Superior temporal gyrus (tissue), 1 donor: ENCODE data around the gene CD7.

Source experiments
- DNase-seq: peaks from one replicate; pipeline ENCODE4 v3.0.0-alpha.2; 2016; ENCODE audit errors: extremely low spot score

Gene CD7

GRCh38 chr17:82314727-82315605, 2.4 kb downstream of the CD7 start:
- no peak for DNase-seq

DNA sequence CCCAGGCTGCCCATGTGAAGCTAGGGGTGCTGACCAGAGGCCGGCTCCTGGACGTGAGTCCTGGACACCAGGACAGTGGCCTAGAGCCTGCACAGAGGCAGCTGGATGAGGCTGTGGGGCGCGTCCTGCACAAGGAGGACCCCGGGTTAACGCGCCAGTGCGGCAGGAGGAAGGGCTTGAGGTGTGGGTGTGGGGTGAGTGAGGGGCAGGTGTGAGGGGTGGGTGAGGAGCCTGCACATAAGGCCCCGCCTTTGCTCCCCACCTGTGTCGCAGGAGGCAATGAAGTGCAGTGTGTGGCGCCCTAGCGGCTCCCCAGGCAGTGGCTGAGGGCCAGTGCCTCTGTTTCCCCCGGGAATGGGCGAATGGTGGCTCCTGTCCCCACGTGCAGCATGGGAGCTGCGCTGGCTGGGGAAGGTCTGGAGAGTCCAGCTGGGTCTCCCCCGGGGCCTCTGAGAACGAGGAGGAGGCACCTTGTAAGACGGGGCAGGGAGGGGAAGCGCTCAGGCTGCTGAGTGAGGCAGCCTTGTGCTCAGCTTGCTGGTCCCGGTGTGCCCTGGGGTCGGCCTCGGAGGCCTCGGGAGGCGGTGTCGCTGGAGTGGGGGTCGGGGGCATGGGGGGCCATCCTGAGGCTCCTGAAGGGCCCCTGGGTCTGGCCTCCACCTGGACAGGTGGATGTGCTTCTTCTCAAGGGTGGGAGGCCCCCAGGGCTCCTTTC, 3.2 kb downstream of the CD7 start:
- no peak for DNase-seq

DNA sequence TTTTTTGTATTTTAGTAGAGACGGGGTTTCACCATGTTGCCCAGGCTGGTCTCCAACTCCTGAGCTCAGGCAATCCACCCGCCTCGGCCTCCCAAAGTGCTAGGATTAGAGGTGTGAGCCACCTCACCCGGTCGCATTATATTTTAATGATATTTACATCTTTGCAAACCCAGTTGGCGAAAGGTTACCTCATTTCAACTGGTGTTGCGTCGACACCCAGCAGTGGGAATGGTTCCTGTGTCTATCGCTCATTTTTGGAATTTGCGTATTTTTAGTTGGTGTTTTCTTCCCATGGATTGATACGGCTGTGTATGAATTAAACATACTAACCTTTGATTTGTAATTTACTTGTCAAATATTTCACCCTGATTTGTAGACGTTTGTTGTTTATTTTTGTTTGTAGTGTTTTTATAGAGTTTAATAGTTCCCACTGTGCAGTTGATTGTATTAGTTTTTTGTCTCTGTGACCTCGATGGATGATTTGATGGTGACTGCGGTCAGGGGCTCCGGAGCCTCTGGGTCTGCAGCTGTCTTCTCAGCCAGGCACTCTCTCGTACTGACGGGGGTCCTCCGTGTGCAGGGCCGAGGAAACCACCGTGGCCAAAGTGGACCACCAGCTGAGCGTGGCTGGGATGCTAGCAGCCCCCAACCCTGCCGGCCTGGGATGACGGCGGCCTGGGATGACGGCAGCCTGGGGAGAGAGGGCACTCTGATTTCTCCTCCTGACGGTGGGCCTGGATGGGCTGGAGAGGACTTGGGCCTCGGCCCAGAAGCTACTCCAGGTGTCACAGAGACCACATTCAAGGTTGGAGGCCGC, 4.0 kb downstream of the CD7 start:
- no peak for DNase-seq

DNA sequence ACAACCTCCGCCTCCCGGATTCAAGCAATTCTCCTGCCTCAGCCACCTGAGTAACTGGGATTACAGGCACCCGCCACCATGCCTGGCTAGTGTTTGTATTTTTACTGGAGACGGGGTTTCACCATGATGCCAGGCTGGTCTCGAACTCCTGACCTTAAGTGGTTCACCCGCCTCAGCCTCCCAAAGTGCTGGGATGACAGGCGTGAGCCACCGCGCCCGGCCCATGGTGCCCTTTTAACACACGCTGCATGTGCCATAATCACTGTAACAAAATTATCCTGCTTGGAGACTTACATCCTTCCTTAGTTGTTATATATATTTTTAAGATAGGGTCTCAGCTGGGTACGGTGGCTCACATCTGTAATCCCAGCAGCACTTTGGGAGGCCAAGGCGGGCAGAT, 5.4 kb downstream of the CD7 start:
- DNase-seq: no peak

- no peak for DNase-seq
Measured at GRCh38 chr17:82310877-82311276, 6.5 kb downstream of the CD7 start.

GRCh38 chr17:82309656-82310570, 7.5 kb downstream of the CD7 start:
- no peak for DNase-seq

DNA sequence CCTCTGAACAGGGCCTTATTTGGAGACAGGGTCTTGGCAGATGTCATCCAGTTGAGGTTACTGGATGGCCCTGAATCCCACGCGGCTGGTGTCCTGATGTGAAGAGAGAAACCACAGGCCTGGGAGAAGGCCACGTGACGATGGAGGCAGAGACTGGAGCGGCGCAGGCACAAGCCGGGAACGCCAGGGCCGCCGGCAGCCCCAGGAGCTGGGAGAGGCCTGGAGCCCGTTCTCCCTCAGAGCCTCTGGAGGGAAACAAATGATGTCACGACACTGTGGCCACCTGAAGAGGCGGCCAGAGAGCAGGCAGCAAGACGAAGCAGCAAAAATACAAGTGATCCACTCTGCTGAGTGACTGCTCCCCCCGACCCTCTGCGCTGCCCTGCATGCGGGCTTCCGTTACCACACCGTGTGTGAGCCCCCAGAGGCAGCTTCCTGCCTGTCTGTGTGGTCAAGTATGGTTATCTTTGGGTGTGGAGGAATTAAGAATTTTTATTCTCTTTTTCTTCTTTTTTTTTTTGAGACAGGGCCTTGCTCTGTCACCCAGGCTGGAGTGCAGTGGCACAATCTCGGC, 11.6 kb downstream of the CD7 start:
- no peak for DNase-seq

DNA sequence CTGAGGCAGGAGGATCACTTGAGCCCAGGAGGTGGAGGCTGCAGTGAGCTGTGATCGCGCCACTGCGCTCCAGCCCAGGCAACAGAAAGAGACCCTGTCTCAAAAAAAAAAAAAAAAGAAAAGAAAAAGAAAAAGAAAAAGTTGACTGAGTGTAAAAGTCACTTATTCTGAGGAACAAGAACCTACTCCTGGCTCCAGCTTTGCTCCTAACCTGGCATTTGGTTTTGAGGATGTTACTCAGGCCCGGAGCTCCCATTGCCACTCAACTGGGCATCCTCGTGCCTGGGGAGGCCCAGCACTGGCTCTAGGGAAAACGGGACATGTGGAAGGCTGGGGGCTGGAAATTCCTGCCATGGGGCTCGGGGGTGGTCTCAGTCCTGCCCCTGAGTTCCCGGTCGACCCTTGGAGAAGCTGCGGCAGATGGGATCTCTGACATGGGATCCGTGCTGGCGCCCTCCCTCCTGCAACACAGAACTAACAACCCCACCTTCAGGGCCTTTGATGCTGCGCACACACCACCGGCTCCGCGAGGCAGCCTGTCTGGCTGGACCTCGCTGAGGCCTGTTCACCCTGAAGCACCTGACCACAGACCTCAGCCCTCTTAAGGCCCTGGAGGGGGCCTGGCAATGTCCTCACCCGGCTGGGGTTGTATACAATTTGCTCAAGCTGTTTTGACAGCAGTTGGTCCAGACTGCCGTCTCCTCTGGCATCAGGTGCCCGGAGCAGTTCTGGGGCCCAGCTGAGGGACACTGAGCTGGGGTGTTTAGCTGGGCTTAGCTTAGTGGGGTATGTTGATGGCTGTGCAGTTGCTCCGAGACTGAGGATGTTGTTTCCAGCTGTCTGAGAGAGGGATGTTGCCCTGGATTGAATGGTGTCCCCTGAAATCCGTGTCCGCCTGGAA, 12.3 kb downstream of the CD7 start:
- DNase-seq: no peak

DNA sequence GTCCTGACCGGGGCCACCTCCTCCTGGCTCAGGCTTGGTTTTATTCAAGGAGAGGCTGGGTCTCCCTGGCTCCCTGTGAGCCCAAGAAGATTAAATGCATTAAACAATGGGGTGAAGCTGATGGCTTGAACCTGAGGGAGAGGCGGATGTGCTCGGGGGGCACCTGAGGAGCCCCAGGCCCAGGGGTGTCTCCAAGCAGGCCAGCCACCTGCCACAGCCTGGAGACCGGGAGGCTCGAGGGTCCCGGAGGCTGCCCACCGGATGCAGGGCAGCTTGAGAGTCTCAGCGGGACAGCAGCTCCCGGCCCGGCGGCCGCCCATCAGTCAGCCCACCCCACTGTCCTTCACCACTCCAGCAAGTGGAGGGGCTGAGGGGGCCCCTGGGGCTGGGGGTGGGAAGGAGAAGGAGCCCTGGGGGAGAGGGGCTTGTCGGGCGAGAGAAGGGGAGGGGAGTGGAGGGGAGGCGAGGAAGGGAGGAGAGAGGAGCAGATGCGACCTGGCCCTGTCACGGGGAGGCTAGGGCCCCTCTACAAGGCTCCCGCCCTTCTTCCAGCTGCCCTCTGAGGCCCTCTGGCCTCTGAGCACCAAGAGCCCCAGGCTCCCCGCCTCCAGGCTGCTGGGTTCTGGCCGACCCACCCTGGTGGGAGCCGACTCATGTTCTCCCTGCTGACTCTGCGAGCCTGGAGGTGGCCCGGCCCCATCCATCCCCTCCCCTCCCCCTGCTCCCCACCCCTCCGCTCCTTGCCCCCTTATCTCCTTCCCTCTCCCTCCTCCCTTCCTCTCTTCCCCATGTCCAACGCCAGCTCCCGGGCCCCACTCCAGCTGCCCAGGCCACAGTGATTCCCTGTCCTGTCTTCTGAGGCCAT, 13.2 kb downstream of the CD7 start:
- no peak for DNase-seq

DNA sequence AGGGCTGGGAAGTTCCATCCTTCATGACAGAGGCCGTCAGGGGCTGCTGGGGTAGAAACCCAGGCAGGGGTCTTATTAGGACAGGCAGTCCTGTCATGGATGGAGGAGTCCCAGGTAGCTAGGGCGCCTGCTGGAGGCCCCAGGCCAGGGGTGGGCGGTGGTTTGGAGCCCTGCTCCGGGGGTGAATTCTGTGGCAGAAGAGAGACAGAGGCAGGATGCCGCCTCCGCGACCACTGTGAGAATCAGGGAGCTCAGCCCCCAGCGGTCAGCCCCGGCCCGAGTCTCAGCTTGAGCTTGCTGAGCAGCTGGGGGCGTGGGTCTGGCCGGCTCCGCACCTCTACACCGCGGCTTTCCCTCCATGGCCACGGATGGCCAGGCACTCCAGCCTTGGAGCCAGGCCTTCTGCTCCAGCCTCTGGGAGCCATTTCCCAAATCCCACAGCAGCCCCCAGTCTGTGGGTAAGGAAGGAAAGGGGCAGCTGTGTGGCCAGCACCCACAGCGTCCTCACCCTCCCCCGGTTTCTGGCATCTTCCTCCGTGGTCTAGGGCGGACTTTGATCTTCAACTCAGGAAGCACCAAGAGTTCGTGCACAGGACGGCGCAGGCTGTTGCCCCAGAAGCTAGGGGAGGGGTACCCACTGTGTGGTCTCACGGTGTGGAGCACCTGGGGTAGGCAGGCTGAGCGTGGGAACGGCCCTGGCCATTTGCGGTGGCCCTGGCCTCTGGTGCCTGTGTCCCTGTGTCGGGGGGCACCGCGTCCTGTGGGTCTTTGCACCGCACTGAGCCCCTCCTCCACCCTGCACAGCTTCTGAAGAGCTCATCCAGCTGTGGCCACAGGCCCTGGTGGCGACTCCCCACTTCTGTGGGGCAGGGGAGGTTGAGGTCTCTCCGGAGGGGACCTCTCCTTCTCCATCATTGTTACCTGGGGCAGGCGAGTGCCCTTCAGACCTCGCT, 14.1 kb downstream of the CD7 start:
- DNase-seq: no peak

DNA sequence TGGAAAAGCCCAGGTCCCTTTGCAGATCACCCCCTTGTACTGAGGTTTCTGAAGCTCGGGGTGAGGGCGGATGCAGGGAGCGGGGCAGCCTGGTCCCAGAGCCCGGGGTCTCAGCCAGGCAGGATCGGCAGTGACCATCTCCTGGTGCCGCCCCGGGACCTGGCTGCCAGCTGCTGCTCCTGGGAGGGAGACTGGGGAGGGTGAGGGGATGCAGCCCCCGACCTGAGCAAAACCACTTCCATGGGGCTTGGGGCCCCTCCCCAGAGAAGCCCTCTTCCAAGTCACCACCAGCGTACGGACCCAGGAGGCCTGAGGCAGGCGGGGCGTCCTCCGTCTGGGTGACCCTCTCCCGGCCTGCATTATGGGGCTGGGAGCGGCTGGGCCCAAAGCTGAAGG, 14.8 kb downstream of the CD7 start:
- no peak for DNase-seq

- DNase-seq: no peak
Measured at GRCh38 chr17:82301916-82302567, 15.4 kb downstream of the CD7 start.

GRCh38 chr17:82301300-82301915, 16.0 kb downstream of the CD7 start:
- DNase-seq: no peak

- peak; percentile 19 for DNase-seq
Measured at GRCh38 chr17:82300707-82301270, 16.6 kb downstream of the CD7 start.

GRCh38 chr17:82300228-82300627, 17.2 kb downstream of the CD7 start:
- no peak for DNase-seq

DNA sequence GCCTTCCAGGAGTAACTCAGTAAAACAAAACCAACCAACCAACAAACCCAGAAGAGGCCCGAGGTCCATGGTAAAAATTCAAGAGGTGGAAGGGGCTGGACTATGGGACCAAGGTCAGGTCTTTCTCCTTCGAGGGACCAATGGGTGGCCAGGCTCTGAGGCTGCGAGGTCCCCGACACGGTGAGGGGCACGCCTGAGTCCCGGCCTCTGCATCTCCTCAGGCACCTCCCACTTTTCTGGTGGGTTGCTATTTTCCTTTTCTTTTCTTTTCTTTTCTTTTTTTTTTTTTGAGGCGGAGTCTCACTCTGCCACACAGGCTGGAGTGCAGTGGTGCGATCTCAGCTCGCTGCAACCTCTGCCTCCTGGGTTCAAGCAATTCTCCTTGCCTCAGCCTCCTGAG, 18.0 kb downstream of the CD7 start:
- no peak for DNase-seq
